ENCODE results near the gene ADAMTSL2. TPM values are rescaled to one million over a fixed set of nuclear protein-coding genes. Genes with fewer than 3 reads are reported as not detected.

ADAMTSL2 gene
- total and polyA plus RNA-seq, 2 of the 13 experiments (the other 11 are each of a cell fraction or from before 2014, with no cell fraction given) = 1.9 to 3.8 TPM

DNA sequence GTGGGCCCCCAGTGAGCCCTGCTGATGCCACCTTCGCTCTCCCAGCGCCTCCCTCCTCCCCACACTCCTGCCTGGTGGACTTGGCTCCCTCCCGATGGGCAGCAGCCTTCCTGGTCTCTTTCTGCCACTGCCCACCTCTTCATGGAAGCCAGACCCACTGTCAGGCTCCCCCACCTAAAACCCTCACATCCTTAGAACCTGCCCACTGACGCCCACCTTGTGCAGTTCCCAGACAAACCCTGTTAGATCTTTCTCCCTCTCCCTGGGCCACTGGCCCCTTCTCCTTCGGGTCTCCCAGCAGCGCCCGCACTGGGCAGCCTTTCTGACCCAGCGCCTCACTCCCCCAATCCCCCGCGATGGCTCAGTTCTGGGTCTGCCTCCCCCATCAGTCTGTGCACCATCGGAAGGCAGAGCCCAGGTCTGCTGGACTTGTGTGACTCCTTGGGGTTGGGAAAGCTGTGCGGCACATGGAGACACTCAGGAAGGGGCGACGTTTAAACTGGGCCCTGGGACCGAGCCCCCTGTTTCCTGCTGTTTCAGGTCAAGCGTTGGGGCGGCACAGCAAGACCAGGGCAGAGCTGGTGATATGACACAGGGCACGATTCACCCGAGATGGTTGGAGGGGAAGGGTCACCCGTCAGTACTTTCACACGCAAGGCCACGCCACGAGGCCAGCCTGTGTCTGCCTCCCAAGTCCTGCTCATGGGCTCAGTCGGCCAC lies 27.1 kb upstream of the ADAMTSL2 start:
- no peak for TF ChIP-seq ZSCAN31 (CRISPR knock-in tag; IDR thresholded peaks at IDR 0.05; ENCODE audit: low read depth)
- no peak for TF ChIP-seq KMT2A (CRISPR knock-in tag; IDR thresholded peaks at IDR 0.05)
- 0 out of 2 replicates have a peak, but pooled peaks have one; percentile 9 for TF ChIP-seq HNRNPL (IDR thresholded peaks at IDR 0.05; ENCODE audit: low read depth, low read length)
- no peak for TF ChIP-seq FOXM1 (CRISPR knock-in tag; IDR thresholded peaks at IDR 0.05)
- no peak for TF ChIP-seq ZSCAN9 (CRISPR knock-in tag; IDR thresholded peaks at IDR 0.05; ENCODE audit: borderline replicate concordance)
- peak; percentile 92 for TF ChIP-seq ZSCAN22 (CRISPR knock-in tag; IDR thresholded peaks at IDR 0.05)
- TF ChIP-seq KDM1A (CRISPR knock-in tag; IDR thresholded peaks at IDR 0.05) = no peak
- no peak for TF ChIP-seq DNMT3B (CRISPR knock-in tag; conservative IDR thresholded peaks at IDR 0.05)
- TF ChIP-seq, protein P1, sequence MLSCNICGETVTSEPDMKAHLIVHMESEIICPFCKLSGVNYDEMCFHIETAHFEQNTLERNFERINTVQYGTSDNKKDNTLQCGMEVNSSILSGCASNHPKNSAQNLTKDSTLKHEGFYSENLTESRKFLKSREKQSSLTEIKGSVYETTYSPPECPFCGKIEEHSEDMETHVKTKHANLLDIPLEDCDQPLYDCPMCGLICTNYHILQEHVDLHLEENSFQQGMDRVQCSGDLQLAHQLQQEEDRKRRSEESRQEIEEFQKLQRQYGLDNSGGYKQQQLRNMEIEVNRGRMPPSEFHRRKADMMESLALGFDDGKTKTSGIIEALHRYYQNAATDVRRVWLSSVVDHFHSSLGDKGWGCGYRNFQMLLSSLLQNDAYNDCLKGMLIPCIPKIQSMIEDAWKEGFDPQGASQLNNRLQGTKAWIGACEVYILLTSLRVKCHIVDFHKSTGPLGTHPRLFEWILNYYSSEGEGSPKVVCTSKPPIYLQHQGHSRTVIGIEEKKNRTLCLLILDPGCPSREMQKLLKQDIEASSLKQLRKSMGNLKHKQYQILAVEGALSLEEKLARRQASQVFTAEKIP (CRISPR knock-in tag; IDR thresholded peaks at IDR 0.05; ENCODE audit: borderline replicate concordance) = no peak
- CTCF ChIA-PET (ENCODE audit: low intra/inter-chr PET ratio, low total read pairs) = no interaction called here
- H3K79me2 ChIP-seq (ENCODE audit: insufficient read depth, low read length) = no peaks in the 10 kb centered on the region
- no peak overlapping the region for H2AFZ ChIP-seq (ENCODE audit: low read length)
- POLR2A ChIA-PET = interaction anchor here (0.7 to 1.6 kb wide), 5 partner anchors 14 to 230 kb away, joined by 3 to 5 read pairs (median 4); partner anchors contain the start of genes CACFD1, MED22, RPL7A and SARDH
- DNase-seq (ENCODE audit: low spot score) = no peak
- H3K27me3 ChIP-seq (ENCODE audit: control insufficient read depth in 1 of 2, insufficient read depth in 2 of 2, low read length in 2 of 2) = peaks cover 0 to 27% of the 10 kb centered on the region in 2 experiments; a peak in 3 of 5 replicates
- FAIRE-seq = no peak
- in situ Hi-C loops (cut with HindIII; ENCODE audit: extremely low pct_ligation_motif_present, low pct_unique_long_range_greater_than_20kb) = no loop called here
- WGBS (ENCODE audit: low lambda C conversion rate) = 64% methylated on average over 18 of the region's 24 CpGs
- no peak overlapping the region for H3K27ac ChIP-seq (ENCODE audit: extremely low read length, insufficient read depth, low read length)
- H3K4me1 ChIP-seq (ENCODE audit: insufficient read depth, low read length) = peaks cover 49% of the 10 kb centered on the region
- H3K36me3 ChIP-seq (replicated peaks in 1 of 2; ENCODE audit: control insufficient read depth in 1 of 2, insufficient read depth in 2 of 2, low read length in 2 of 2) = no peaks in the 10 kb centered on the region
- intact Hi-C loops (cut with micrococcal nuclease; ENCODE audit: unreplicated experiment) = no loop called here
- no peak for ATAC-seq
- H3K4me2 ChIP-seq (ENCODE audit: low read depth, low read length) = peak overlapping the region; percentile 60
- H4K20me1 ChIP-seq (ENCODE audit: insufficient read depth, low read length) = no peaks in the 10 kb centered on the region
- H3K9me3 ChIP-seq (ENCODE audit: low read length) = peaks cover 2% of the 10 kb centered on the region
- H3K9ac ChIP-seq (ENCODE audit: insufficient read depth, low read depth, low read length) = no peak overlapping the region
- BruUV-seq (replicated peaks) = no TSS peak
- H3K4me3 ChIP-seq (replicated peaks in 1 of 3; ENCODE audit: insufficient read depth in 1 of 3, low read depth in 2 of 3, low read length in 3 of 3) = peak overlapping the region in 1 of 3 experiments; percentile 30; a peak in 1 of 6 replicates
